SU-DHL-6 (cell line): ENCODE measurements around the gene AGBL4.

ENCODE experiments used
- H2AFZ ChIP-seq: fragments of 200-600 bp; sonication (generic); 2 replicates; pipeline ENCODE4 v1.6.1; 2014; ENCODE audit warnings: low read depth, mild to moderate bottlenecking, moderate library complexity, mixed read lengths, antibody characterized with exemption, low read length; ENCODE audit not compliant: severe bottlenecking
- H3F3A ChIP-seq: fragments of 200-600 bp; shearing (Covaris generic); 2 replicates; pipeline ENCODE4 v1.6.0; 2016; ENCODE audit warnings: antibody characterized with exemption, mild to moderate bottlenecking; ENCODE audit not compliant: insufficient read depth
- H3K27ac ChIP-seq: fragments of 200-600 bp; sonication (generic); 2 replicates; pipeline ENCODE4 v1.5.1; 2016; ENCODE audit warnings: low read depth, mild to moderate bottlenecking, low read length, moderate library complexity, mixed read lengths
- H3K27me3 ChIP-seq: fragments of 200-600 bp; sonication (generic), shearing (Covaris generic); 2 replicates; pipeline ENCODE4 v1.6.0; 2014; ENCODE audit warnings: mild to moderate bottlenecking, low read length
- H3K36me3 ChIP-seq: fragments of 200-600 bp; sonication (generic); 2 replicates; pipeline ENCODE4 v1.6.1; 2014; ENCODE audit warnings: mild to moderate bottlenecking, low read length, mixed read lengths
- H3K4me2 ChIP-seq: fragments of 300-600, 200-600 bp; shearing (Covaris generic), sonication (generic); 2 replicates; pipeline ENCODE4 v1.6.0; 2014; ENCODE audit warnings: low read length, low read depth, mild to moderate bottlenecking; ENCODE audit not compliant: poor library complexity, severe bottlenecking
- H3K4me3 ChIP-seq: fragments of 200-600 bp; sonication (generic); 2 replicates; pipeline ENCODE4 v1.5.1; 2014; ENCODE audit warnings: antibody characterized with exemption, low read length, mild to moderate bottlenecking, mixed read lengths; ENCODE audit not compliant: insufficient read depth, poor library complexity, severe bottlenecking
- H3K79me2 ChIP-seq: fragments of 200-600 bp; sonication (generic); 2 replicates; pipeline ENCODE4 v1.6.1; 2014; ENCODE audit warnings: mild to moderate bottlenecking, low read length, moderate library complexity; ENCODE audit not compliant: insufficient read depth
- H3K9ac ChIP-seq: fragments of 200-600 bp; sonication (generic); 2 replicates; pipeline ENCODE4 v1.7.0; 2014; ENCODE audit warnings: mild to moderate bottlenecking, low read length
- H3K9me2 ChIP-seq: fragments of 200-600 bp; sonication (generic); replicated peaks from 2 replicates; pipeline ENCODE4 v1.6.1; 2014; ENCODE audit warnings: low read length; ENCODE audit not compliant: insufficient read depth
- H3K9me3 ChIP-seq: fragments of 200-600 bp; sonication (generic); 2 replicates; pipeline ENCODE4 v1.6.1; 2014; ENCODE audit warnings: low read length, mixed read lengths; ENCODE audit not compliant: insufficient read depth
- H4K20me1 ChIP-seq: fragments of 200-600 bp; sonication (generic); 2 replicates; pipeline ENCODE4 v1.6.1; 2014; ENCODE audit warnings: low read depth, mild to moderate bottlenecking, antibody characterized with exemption, low read length, moderate library complexity, mixed read lengths
- EZH2phosphoT487 ChIP-seq: fragments of 200-600 bp; sonication (generic), shearing (Covaris generic); conservative IDR thresholded peaks from 2 replicates; pipeline ENCODE4 v1.6.1; 2018; ENCODE audit warnings: mild to moderate bottlenecking, antibody characterized with exemption, low read length, moderate library complexity, mixed read lengths
- TF ChIP-seq, protein P1 (sequence below): fragments of 200-600 bp; sonication (generic); IDR thresholded peaks from one replicate; pipeline ENCODE4 v1.5.1; 2017; ENCODE audit warnings: antibody characterized with exemption, mild to moderate bottlenecking, low read length, moderate library complexity; ENCODE audit not compliant: insufficient read depth, poor library complexity, severe bottlenecking

AGBL4 gene

DNA sequence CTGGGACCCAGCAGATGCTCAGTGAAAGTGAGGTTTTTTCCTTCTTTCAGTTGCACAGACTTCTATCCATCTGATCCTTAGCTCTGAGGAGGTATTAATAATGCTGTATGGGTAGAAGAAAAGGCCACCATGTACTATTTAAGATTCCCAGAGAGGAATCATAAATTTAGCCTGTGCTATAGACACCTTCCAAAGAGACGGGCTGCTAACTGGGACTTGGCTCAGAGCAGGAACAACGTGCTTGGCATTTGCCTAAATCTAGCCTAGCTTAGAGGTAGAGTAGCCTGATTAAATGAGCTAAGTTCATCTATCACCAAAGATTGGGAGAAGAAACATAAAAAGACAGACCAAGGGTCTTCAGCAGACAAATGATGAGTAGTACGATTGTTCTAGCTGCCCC, 1070.1 kb downstream of the AGBL4 start:
- Histone ChIP-seq H3F3A (no peaks in the 10 kb centered on the region), H3K9ac (no peak overlapping the region), H3K9me3 (no peaks in the 10 kb centered on the region), H3K27me3 (no peaks in the 10 kb centered on the region), H3K4me2 (no peak overlapping the region), H3K9me2 (no peaks in the 10 kb centered on the region), H3K36me3 (no peaks in the 10 kb centered on the region), H3K79me2 (no peaks in the 10 kb centered on the region), H2AFZ (no peak overlapping the region), H3K4me3 (no peak overlapping the region), H4K20me1 (no peaks in the 10 kb centered on the region), H3K27ac (no peak overlapping the region)
- TF ChIP-seq, protein P1, sequence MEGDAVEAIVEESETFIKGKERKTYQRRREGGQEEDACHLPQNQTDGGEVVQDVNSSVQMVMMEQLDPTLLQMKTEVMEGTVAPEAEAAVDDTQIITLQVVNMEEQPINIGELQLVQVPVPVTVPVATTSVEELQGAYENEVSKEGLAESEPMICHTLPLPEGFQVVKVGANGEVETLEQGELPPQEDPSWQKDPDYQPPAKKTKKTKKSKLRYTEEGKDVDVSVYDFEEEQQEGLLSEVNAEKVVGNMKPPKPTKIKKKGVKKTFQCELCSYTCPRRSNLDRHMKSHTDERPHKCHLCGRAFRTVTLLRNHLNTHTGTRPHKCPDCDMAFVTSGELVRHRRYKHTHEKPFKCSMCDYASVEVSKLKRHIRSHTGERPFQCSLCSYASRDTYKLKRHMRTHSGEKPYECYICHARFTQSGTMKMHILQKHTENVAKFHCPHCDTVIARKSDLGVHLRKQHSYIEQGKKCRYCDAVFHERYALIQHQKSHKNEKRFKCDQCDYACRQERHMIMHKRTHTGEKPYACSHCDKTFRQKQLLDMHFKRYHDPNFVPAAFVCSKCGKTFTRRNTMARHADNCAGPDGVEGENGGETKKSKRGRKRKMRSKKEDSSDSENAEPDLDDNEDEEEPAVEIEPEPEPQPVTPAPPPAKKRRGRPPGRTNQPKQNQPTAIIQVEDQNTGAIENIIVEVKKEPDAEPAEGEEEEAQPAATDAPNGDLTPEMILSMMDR, result no peak
- no peak for TF ChIP-seq EZH2phosphoT487

DNA sequence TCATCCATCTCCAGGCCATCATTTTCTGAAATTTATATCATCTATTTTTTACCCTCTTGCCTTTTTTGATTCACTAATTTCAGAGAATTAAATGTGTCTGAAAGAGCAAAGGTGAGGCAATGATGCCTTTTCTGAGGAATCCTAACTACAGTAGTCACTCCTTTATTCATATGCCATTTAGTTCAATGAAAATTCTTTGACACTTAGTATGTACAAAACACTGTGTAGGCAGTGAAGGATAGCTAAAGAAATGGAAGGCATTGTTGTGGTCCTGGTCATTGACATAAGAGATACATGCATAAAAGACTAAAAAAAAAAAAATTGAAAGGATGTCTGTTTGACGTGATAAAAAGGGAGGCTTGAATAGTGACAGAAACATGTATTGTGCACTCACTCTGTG, 1075.2 kb downstream of the AGBL4 start:
- no peak overlapping the region for H3K9ac ChIP-seq
- no peak overlapping the region for H3K27ac ChIP-seq
- H3K4me3 ChIP-seq, result no peak overlapping the region
- no peaks in the 10 kb centered on the region for H3K27me3 ChIP-seq
- H3K9me2 ChIP-seq, result no peaks in the 10 kb centered on the region
- no peak overlapping the region for H2AFZ ChIP-seq
- no peak overlapping the region for H3K4me2 ChIP-seq
- H3K79me2 ChIP-seq, result no peaks in the 10 kb centered on the region
- H3F3A ChIP-seq, result no peaks in the 10 kb centered on the region
- no peaks in the 10 kb centered on the region for H3K9me3 ChIP-seq
- TF ChIP-seq, protein P1, result no peak
- no peak for TF ChIP-seq EZH2phosphoT487
- no peaks in the 10 kb centered on the region for H3K36me3 ChIP-seq
- H4K20me1 ChIP-seq, result no peaks in the 10 kb centered on the region

DNA sequence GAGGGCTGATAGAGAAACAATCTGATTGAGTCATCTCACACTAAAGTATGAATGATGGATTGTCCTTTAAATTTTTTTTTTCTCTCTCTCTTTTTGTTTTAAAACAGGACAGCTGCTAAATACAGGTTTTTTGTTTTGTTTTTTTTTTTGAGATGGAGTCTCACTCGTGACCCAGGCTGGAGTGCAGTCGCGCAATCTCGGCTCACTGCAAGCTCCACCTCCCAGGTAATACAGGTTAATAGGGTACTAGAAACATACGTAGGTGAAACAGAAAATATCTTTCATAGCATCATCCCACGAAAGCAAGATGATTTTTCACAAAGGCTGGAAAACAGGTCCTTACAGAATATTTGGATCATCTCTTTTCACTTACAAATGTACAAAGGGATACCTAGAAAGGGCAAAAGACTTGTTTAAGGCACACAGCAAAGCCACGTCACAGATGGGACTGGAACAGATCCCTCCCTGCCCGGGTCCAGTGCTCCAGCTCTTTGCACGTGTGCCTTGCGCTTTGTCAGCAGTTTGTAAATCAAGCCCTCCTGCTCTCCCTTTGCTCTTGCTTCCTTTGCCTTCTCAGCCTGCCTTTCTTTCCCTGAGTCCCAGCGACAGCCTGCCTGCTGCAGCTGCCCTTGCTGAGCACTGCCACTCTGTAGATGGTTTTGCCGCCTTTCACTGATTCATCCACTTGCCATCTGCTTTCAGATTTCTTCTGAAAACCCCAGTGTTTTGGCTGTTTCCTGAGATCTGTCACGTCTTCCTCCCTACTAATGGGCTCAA, 1075.8 kb downstream of the AGBL4 start:
- Histone ChIP-seq H3K27me3 (no peaks in the 10 kb centered on the region), H2AFZ (no peak overlapping the region), H3K4me2 (no peak overlapping the region), H3F3A (no peaks in the 10 kb centered on the region), H3K4me3 (no peak overlapping the region), H3K9ac (no peak overlapping the region), H3K79me2 (no peaks in the 10 kb centered on the region), H3K36me3 (no peaks in the 10 kb centered on the region), H3K9me3 (no peaks in the 10 kb centered on the region), H4K20me1 (no peaks in the 10 kb centered on the region), H3K27ac (no peak overlapping the region), H3K9me2 (no peaks in the 10 kb centered on the region)
- TF ChIP-seq, protein P1, result no peak
- no peak for TF ChIP-seq EZH2phosphoT487
